MM.1S (cell line): Measurements from ENCODE around the gene IP6K2.

Source experiments
- EZH2 ChIP-seq: fragments of 300-600 bp; sonication (generic); optimal IDR thresholded peaks from 2 replicates; pipeline ENCODE3; 2017; ENCODE audit warnings: low read depth, mild to moderate bottlenecking, antibody characterized with exemption, low read length, mixed read lengths
- EZH2phosphoT487 ChIP-seq: fragments of 300-600 bp; sonication (generic); IDR thresholded peaks from 2 replicates; pipeline ENCODE4 v1.6.1; 2018; ENCODE audit warnings: antibody characterized with exemption, low read length
- TF ChIP-seq, protein P1 (sequence below): fragments of 300-600 bp; sonication (generic); IDR thresholded peaks from 2 replicates; pipeline ENCODE4 v1.5.1; 2016; ENCODE audit warnings: antibody characterized with exemption, low read length, mixed read lengths

DNA sequence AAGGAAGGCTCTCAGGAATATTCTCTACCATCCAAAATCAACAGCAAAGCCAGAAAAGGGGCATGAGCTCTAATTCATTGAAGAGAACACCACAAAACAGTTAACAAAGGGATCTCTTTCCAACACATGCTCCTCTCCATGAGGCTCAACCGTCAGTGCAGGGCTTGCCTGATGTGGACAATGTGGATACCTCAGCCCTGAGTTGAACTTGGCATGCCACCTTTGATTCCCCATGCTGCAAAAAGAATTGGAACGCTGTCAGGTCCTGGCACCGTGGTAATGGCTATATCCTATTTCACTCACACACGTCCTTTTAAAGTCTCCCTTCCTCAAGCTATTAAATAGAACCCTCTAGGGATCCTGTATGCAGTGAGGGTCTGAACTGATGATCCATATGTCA, 30.7 kb upstream of the IP6K2 start:
- TF ChIP-seq EZH2phosphoT487 (no peak), EZH2 (no peak)
- TF ChIP-seq, protein P1, sequence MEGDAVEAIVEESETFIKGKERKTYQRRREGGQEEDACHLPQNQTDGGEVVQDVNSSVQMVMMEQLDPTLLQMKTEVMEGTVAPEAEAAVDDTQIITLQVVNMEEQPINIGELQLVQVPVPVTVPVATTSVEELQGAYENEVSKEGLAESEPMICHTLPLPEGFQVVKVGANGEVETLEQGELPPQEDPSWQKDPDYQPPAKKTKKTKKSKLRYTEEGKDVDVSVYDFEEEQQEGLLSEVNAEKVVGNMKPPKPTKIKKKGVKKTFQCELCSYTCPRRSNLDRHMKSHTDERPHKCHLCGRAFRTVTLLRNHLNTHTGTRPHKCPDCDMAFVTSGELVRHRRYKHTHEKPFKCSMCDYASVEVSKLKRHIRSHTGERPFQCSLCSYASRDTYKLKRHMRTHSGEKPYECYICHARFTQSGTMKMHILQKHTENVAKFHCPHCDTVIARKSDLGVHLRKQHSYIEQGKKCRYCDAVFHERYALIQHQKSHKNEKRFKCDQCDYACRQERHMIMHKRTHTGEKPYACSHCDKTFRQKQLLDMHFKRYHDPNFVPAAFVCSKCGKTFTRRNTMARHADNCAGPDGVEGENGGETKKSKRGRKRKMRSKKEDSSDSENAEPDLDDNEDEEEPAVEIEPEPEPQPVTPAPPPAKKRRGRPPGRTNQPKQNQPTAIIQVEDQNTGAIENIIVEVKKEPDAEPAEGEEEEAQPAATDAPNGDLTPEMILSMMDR: no peak
